H1 (cell line): Measurements from ENCODE around the gene SNX21. TPM values are rescaled to one million over a fixed set of nuclear protein-coding genes. Genes with fewer than 3 reads are reported as not detected.

ENCODE experiments used
- GTF2F1 ChIP-seq: IDR thresholded peaks from 2 replicates; pipeline ENCODE4 v1.6.1; 2012; ENCODE audit warnings: low read depth, low read length, improper control_type of control experiment, borderline replicate concordance
- KDM4A ChIP-seq: IDR thresholded peaks from one replicate; pipeline ENCODE4 v1.7.1; 2012; ENCODE audit warnings: low read depth, mild to moderate bottlenecking, moderate library complexity, low read length, inconsistent platforms; ENCODE audit not compliant: severe bottlenecking
- RXRA ChIP-seq: IDR thresholded peaks from 2 replicates; pipeline ENCODE4 v1.6.1; 2011; ENCODE audit warnings: low read depth, mild to moderate bottlenecking, low read length, moderate library complexity; ENCODE audit not compliant: insufficient read depth
- polyA plus RNA-seq, 7 experiments: library from polyadenylated mRNA; depleted of rRNA in 3 of 7; stranded (reverse) in 5 of 7; unstranded in 2 of 7; fragments of >200 nt in 5 of 7; fragments of 200-250 nt in 2 of 7; gene quantifications; 1 replicate in 5 of 7; 2 replicates in 1 of 7; 4 replicates in 1 of 7; pipeline versions ENCODE4 v1.2.1 to v1.2.3, GENCODE V29; 2011 to 2013; ENCODE audit warnings: missing spikeins in 2 of 7, mixed read lengths in 2 of 7
- total RNA-seq: library from RNA; stranded (reverse); fragmentation: NEBNext Ultra II Directional; extraction: Animal tissue kit (Norgen Biotek cat#: 25700); gene quantifications from 2 replicates; pipeline ENCODE4 v1.2.1, GENCODE V29; 2021

Gene SNX21
- total and polyA plus RNA-seq, 2 of the 8 experiments (the other 6 are each of a cell fraction or from before 2014, with no cell fraction given) = 15.8 to 16.8 TPM

GRCh38 chr20:45850238-45850637, 16.6 kb downstream of the SNX21 start (continued):
- TF ChIP-seq GTF2F1 (no peak), RXRA (no peak), KDM4A (no peak)
